Hepatocyte (in vitro differentiated cells): ENCODE measurements around the gene CD28.

Experiments used
- EZH2 ChIP-seq: fragments of 200-600 bp; sonication (generic); IDR thresholded peaks from 2 replicates; pipeline ENCODE4 v1.6.1; 2016; ENCODE audit warnings: antibody characterized with exemption, mild to moderate bottlenecking, borderline replicate concordance
- TF ChIP-seq, protein P1 (sequence below): fragments of 200-600 bp; sonication (generic); IDR thresholded peaks from 2 replicates; pipeline ENCODE4 v1.5.1; 2016; ENCODE audit warnings: antibody characterized with exemption, mild to moderate bottlenecking; ENCODE audit not compliant: poor library complexity

DNA sequence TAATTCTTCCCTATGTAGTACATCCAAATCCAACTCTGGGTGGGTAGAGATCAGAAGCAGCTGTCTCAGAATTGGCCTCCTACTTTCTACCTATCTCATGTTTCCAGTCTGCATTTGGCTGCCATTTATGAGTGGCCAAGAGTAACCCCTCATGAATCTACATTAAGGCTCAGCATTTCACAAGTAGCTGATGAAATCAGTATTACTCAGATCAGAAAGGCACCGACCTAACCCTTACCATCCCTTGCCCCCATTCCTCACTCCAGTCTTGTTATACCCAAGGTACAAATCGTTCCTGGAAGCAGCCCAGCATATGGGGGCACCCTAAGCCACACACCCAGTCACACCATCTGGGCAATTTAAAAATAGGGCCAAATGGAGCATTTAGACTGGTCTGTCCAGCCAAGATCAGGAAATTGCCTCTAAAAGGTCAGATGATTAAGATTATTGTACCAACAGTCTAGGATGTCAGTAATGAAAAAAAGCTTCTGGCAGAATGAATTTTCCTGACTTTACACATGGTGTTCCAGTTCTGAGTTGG, 37.1 kb downstream of the CD28 start:
- TF ChIP-seq, protein P1, sequence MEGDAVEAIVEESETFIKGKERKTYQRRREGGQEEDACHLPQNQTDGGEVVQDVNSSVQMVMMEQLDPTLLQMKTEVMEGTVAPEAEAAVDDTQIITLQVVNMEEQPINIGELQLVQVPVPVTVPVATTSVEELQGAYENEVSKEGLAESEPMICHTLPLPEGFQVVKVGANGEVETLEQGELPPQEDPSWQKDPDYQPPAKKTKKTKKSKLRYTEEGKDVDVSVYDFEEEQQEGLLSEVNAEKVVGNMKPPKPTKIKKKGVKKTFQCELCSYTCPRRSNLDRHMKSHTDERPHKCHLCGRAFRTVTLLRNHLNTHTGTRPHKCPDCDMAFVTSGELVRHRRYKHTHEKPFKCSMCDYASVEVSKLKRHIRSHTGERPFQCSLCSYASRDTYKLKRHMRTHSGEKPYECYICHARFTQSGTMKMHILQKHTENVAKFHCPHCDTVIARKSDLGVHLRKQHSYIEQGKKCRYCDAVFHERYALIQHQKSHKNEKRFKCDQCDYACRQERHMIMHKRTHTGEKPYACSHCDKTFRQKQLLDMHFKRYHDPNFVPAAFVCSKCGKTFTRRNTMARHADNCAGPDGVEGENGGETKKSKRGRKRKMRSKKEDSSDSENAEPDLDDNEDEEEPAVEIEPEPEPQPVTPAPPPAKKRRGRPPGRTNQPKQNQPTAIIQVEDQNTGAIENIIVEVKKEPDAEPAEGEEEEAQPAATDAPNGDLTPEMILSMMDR, result no peak
- TF ChIP-seq EZH2, result no peak
